Brain microvascular endothelial cell (primary cell): ENCODE measurements around the gene CCL18.
"Not testable (repeated sequence)": the region's sequence is repeated elsewhere in the genome, so short reads cannot be mapped to it uniquely, and the experiment has no call there.

Experiments used
- DNase-seq: peaks from one replicate; pipeline ENCODE4 v3.0.0-alpha.2; 2020
- H3K27ac ChIP-seq: fragments of 250-450 bp; sonication (Bioruptor Pico); 2 replicates; pipeline ENCODE4 v1.5.1; 2020; ENCODE audit warnings: mild to moderate bottlenecking, moderate library complexity
- H3K27me3 ChIP-seq: fragments of 250-450 bp; sonication (Bioruptor Pico); replicated peaks from 2 replicates; pipeline ENCODE4 v1.5.1; 2020; ENCODE audit warnings: mild to moderate bottlenecking
- H3K36me3 ChIP-seq: fragments of 250-450 bp; sonication (Bioruptor Pico); replicated peaks from 2 replicates; pipeline ENCODE4 v1.5.1; 2020; ENCODE audit warnings: mild to moderate bottlenecking
- H3K4me3 ChIP-seq: 2 replicates; pipeline ENCODE4 v1.5.1; 2011; ENCODE audit warnings: low read depth, mild to moderate bottlenecking, control low read depth, low read length, moderate library complexity
- CTCF ChIP-seq: IDR thresholded peaks from 2 replicates; pipeline ENCODE4 v1.5.1; 2011; ENCODE audit warnings: low read depth, mild to moderate bottlenecking, moderate library complexity, low read length, control low read depth, inconsistent platforms; ENCODE audit errors: missing control alignments
- in situ Hi-C: cut with HindIII; loops from 2 replicates; pipeline ENCODE4 v1.10.0; 2017; ENCODE audit warnings: low sequenced_read_pairs, low pct_ligation_motif_present

The CCL18 gene

GRCh38 chr17:36072431-36073121 lies 8.5 kb downstream of the CCL18 start:
- Histone ChIP-seq H3K27me3 (no peaks in the 10 kb centered on the region), H3K4me3 (no peak overlapping the region), H3K27ac (no peak overlapping the region), H3K36me3 (no peaks in the 10 kb centered on the region)
- TF ChIP-seq CTCF, result peak; percentile 70
- peak; percentile 37 for DNase-seq
- in situ Hi-C loops, result no loop called here

DNA sequence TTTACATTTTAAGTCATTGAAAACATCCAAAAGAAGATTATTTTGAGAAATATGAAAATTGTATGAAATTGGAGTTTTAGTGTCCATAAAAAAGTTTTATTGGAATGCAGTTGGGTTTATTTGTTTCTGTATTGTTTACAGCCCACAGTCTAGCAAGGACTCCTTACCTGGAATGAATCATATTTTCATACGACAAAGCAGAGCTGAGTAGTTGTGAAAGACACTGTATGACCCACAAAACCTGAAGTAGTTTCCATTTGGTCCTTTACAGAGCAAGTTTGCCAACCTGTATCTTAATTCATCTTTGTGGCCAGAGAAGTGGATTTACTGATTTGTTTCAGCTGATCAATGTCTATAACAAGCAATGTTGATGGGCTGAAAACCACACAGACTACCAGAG lies 10.3 kb downstream of the CCL18 start:
- H3K4me3 ChIP-seq, result no peak overlapping the region
- no peak overlapping the region for H3K27ac ChIP-seq
- H3K27me3 ChIP-seq, result no peaks in the 10 kb centered on the region
- in situ Hi-C loops, result no loop called here
- DNase-seq, result no peak
- TF ChIP-seq CTCF, result no peak
- no peaks in the 10 kb centered on the region for H3K36me3 ChIP-seq

GRCh38 chr17:36081681-36082471 lies 17.8 kb downstream of the CCL18 start:
- H3K27me3 ChIP-seq, H3K4me3 ChIP-seq, DNase-seq, H3K36me3 ChIP-seq, in situ Hi-C loops, H3K27ac ChIP-seq: not testable (repeated sequence)

DNA sequence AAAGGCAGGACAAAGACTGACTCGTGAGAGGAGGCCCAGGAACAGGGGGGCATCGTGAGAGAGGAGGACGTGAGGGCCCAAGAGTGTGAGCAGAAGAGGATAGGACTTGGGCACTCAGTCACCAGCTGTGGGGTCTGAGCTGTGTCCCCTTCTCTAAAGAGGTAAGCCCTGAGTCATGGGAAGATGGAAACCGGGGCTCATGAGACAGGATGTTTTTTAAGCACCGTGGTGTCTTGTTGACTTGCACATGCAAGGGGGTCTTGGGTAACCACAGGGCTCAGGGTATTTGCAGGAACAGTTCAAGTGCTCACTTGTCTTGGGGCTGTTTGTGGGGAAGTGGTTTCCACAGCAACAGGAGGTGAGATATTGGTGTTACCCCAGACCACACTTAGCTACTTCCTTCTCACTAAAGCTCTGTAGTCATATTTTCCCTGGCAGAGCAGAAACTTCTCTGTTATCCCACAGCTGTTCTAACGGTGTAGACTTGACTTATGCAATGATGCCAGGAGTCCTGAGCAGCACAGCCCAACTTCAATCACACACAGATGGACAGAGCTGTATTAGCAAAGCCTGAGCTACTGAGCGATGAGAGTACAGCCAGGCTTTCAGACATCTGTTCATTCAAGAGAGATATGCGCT lies 18.5 kb downstream of the CCL18 start:
- H3K27ac ChIP-seq, H3K4me3 ChIP-seq, in situ Hi-C loops: not testable (repeated sequence)

DNA sequence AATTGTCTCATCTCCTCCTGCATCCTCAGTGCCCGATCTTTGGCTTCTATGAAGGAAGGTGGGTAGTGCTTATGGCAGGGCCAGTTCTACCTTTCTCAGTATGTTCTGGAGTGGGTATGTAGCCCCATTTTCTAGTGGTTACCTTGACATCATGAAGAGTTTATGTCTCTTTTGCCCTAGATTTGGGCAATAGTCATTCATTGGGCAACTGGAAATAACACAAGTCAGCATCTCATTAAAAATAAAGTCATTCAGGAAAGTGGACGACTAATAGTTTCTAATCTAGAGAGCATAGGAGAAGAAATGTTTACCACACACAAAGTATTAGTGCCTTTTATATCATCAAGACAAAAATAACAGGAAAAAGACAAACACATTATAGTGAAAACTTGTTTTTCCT lies 19.6 kb downstream of the CCL18 start:
- H3K36me3 ChIP-seq, H3K4me3 ChIP-seq, DNase-seq, H3K27me3 ChIP-seq, in situ Hi-C loops, H3K27ac ChIP-seq: not testable (repeated sequence)

More for the DNA sequence above, 18.5 kb downstream of the CCL18 start:
- not testable (repeated sequence) for H3K36me3 ChIP-seq, H3K27me3 ChIP-seq, DNase-seq

GRCh38 chr17:36085765-36086164 lies 21.7 kb downstream of the CCL18 start:
- in situ Hi-C loops, result no loop called here
- H3K27ac ChIP-seq, result no peak overlapping the region
- TF ChIP-seq CTCF, result no peak

GRCh38 chr17:36086791-36087190 lies 22.7 kb downstream of the CCL18 start:
- Histone ChIP-seq H3K4me3 (no peak overlapping the region), H3K36me3 (no peaks in the 10 kb centered on the region), H3K27me3 (no peaks in the 10 kb centered on the region), H3K27ac (no peak overlapping the region)
- in situ Hi-C loops, result no loop called here
- no peak for DNase-seq
- no peak for TF ChIP-seq CTCF

More at GRCh38 chr17:36085765-36086164, 21.7 kb downstream of the CCL18 start:
- Histone ChIP-seq H3K36me3 (no peaks in the 10 kb centered on the region), H3K27me3 (no peaks in the 10 kb centered on the region), H3K4me3 (no peak overlapping the region)
- DNase-seq, result no peak

DNA sequence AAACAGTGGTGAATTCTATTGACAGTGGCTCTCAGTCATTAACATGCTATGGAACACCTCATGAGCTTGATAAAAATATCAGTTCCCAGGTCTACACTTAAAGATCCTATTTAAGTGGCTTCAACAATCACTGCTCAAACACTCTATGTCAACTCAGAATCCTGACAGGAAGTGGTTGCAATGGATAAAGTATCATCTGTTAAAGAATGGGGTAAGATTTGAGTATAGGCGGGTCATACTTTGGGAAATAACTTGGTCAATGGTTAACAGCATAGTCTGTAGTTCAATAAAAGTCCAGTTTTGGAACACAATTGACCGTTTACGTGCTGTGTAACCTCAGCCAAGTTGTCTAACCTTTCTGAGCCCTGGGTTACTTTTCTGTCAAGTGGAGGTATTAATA lies 23.4 kb downstream of the CCL18 start:
- H3K36me3 ChIP-seq, DNase-seq, in situ Hi-C loops, H3K27me3 ChIP-seq, H3K27ac ChIP-seq, H3K4me3 ChIP-seq: not testable (repeated sequence)

GRCh38 chr17:36087897-36088572 lies 24.0 kb downstream of the CCL18 start:
- H3K36me3 ChIP-seq, in situ Hi-C loops, H3K27ac ChIP-seq, H3K4me3 ChIP-seq, DNase-seq, H3K27me3 ChIP-seq: not testable (repeated sequence)
